Measurements from ENCODE around the gene HDGFL2. TPM values are rescaled to one million over a fixed set of nuclear protein-coding genes. Genes with fewer than 3 reads are reported as not detected.

The HDGFL2 gene
- total RNA-seq, 2 donors from 2014 or later, result 49.2 to 64.7 TPM

DNA sequence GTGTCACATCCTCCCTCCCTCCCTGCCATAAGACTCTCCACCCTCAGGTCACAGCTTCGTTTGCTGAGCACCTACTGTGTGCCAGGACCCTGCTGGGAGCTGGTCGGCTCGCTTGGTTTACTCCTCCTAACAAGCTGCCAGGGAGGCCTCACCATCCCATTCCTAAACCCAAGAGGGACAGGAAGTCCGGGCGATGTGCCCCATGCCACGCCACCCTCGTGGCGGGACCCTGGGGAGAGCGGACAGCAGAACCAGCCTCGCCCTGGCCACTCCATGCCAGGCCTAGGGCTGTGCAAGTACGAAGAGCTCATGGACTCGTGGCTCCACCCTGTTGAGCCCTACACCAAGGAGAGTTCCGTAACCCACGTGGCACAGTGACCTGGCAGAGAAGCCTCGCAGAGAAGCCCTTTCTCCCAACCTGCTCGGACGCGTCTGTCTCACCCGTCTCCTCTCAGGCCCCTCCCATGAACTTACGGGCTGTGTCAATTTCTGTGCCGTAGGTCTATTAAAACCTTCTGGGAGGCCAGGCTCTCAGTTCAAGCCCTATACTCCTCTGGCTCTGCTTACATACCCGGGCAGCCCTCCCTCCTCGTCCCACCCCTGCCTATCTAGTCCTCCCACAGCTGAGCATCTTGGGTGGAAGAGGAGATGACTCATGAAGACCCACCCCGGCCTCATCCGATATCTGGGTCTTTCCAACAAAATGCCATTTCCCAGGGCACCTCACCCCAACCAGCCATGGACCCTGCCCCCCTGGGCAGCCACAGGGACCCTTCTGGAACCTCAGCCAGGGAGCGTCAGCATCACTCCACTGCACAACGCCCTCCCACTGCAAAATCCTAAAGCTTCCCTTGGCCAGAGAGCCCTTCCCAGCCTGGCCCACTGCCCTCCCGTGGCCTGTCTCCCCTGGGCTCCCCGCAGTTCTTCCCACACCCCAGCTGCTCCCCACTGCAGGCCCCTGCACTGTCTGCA, 17.1 kb upstream of the HDGFL2 start:
- peak overlapping the region in 1 of 2 donors; percentile 91 for H3K27ac Mint-ChIP-seq
- H3K9me3 Mint-ChIP-seq, result no peaks in the 10 kb centered on the region
- no peaks in the 10 kb centered on the region for H3K36me3 Mint-ChIP-seq
- DNase-seq (ENCODE audit: low spot score in 2 of 2), result no peak
- ATAC-seq, result no peak

DNA sequence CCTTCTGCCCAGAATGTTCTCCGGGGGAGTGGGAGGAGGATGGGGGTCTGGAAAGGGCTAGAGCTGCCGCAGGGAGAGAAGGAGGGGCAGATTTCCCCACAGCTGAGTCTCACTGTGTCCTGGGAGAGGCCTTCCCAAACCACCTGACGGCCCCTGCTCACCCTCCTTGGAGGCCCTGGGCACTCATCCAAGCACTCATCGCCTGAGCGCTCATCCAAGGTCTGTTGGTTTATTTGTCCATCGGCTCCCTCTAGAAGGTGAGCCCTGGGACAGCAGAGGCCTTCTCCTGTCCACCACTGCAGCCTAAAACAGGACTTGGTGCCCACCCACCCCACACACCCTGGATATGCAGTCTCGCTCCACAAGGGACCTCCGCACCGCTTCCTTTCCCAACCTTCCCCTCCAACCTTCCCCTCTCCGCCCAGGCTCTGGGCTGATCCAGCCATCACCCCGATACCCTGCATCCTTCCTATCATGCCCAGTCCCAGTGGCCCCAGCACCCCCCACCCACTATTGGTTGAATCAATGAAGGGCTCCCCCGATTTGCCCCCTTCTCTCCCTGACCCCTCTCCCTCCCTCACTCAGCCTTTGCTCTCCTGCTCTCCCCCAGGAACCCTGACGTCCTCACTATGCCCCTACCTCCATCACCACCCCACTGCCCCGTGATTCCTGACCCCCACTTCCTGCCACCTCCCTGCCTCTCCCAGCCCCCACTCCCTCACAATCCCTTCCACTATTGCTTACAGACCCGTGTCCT, 16.2 kb upstream of the HDGFL2 start:
- Mint-ChIP-seq H3K27ac (peak overlapping the region; percentile 91 to 96), H3K36me3 (no peaks in the 10 kb centered on the region), H3K9me3 (no peaks in the 10 kb centered on the region)
- DNase-seq (ENCODE audit: low spot score in 2 of 2), result no peak
- no peak for ATAC-seq

GRCh38 chr19:4456476-4456842, 15.6 kb upstream of the HDGFL2 start:
- ATAC-seq, result no peak
- H3K9me3 Mint-ChIP-seq, result no peaks in the 10 kb centered on the region
- peak overlapping the region; percentile 91 to 96 for H3K27ac Mint-ChIP-seq
- no peaks in the 10 kb centered on the region for H3K36me3 Mint-ChIP-seq
- no peak for DNase-seq (ENCODE audit: low spot score in 2 of 2)

GRCh38 chr19:4456843-4457653, 15.0 kb upstream of the HDGFL2 start:
- DNase-seq (ENCODE audit: low spot score in 2 of 2) (peak in 1 of 2 donors; percentile 47), ATAC-seq (peak; percentile 16 to 33)
- Mint-ChIP-seq H3K27ac (peak overlapping the region; percentile 91 to 96), H3K36me3 (no peaks in the 10 kb centered on the region), H3K9me3 (no peaks in the 10 kb centered on the region)

- ATAC-seq, result peak; percentile 95 to 100
- H3K36me3 Mint-ChIP-seq, result no peaks in the 10 kb centered on the region
- H3K27ac Mint-ChIP-seq, result peak within 1 kb of the TSS; percentile 91 to 96
- H3K9me3 Mint-ChIP-seq, result no peaks in the 10 kb centered on the region
- DNase-seq (ENCODE audit: low spot score in 2 of 2), result peak; percentile 98 to 99
Measured at GRCh38 chr19:4457654-4458395, 14.3 kb upstream of the HDGFL2 start, which contains the start of gene UBXN6. TSS of gene UBXN6 (minus strand) at chr19:4457794. CDS start at chr19:4457697, 97 bp downstream.

GRCh38 chr19:4464815-4465581, 7.1 kb upstream of the HDGFL2 start:
- H3K36me3 Mint-ChIP-seq, result no peaks in the 10 kb centered on the region
- no peaks in the 10 kb centered on the region for H3K9me3 Mint-ChIP-seq
- ATAC-seq (no peak), DNase-seq (ENCODE audit: low spot score in 2 of 2) (no peak)
- H3K27ac Mint-ChIP-seq, result no peak overlapping the region

DNA sequence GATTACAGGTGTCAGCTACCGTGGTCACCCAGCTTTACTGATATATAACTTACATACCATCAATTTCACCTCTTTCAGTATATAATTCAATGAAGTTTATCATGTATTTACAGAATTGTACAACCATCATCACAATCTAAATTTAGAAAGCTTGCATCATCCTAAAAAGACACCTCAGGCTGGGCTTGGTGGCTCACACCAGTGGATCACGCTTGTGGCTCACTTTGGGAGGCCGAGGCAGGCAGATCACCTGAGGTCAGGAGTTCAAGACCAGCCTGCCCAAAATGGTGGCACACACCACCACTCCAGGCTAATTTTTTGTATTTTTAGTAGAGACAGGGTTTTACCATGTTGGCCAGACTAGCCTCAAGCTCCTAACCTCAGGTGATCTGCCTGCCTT, 4.3 kb upstream of the HDGFL2 start:
- no peak for DNase-seq (ENCODE audit: low spot score in 2 of 2)
- no peak for ATAC-seq
- Mint-ChIP-seq H3K36me3 (no peaks in the 10 kb centered on the region), H3K9me3 (no peaks in the 10 kb centered on the region), H3K27ac (no peak overlapping the region)

DNA sequence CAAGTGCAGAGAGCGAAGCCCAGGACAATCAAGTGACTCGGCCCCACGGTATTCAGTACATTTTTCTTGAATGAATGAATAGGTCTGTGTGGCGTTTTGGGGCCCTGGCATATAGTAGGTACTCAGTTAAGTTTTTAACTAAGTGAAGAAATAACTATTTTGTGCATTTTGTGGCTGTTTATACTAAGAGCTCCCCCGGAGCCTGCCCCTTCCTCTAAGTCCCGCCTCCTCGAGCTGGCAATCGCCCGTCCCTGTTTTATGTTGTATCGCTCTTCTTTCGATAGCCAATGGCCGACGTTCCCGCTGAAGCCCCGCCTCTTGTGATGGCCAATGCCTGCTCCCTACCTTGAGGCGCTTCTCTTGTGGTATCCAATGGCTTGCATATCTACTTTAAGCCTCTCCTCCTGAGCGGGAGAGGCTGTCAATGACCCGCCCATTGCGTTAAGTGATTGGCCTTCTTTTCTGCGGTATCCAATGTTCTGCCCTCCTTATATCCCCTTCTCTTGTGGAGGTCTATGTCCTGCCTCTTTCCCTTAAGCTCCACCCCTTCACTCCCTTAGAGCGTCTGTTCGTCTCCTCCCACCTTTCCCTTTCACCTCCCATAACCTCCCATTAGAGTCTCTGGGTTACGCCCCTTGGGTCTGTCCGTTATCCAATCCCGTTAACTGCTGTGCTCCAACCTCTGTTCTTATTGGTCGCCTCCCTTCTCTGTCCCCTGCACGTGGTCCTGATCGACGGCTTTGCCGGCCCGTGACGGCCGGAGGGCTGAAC, 509 bp upstream of the HDGFL2 start:
- Mint-ChIP-seq H3K36me3 (no peaks in the 10 kb centered on the region), H3K9me3 (no peaks in the 10 kb centered on the region), H3K27ac (no peak overlapping the region)
- peak; percentile 95 to 99 for DNase-seq (ENCODE audit: low spot score in 2 of 2)
- ATAC-seq, result peak; percentile 91

GRCh38 chr19:4473011-4473762, 1.1 kb downstream of the HDGFL2 start:
- Mint-ChIP-seq H3K27ac (peak overlapping the region; percentile 81 to 90), H3K9me3 (no peaks in the 10 kb centered on the region), H3K36me3 (no peaks in the 10 kb centered on the region)
- DNase-seq (ENCODE audit: low spot score in 2 of 2) (no peak), ATAC-seq (no peak)

GRCh38 chr19:4473763-4474513, 1.8 kb downstream of the HDGFL2 start:
- no peak for ATAC-seq
- no peak for DNase-seq (ENCODE audit: low spot score in 2 of 2)
- H3K36me3 Mint-ChIP-seq, result no peaks in the 10 kb centered on the region
- H3K27ac Mint-ChIP-seq, result peak overlapping the region; percentile 60 to 90
- H3K9me3 Mint-ChIP-seq, result no peaks in the 10 kb centered on the region

DNA sequence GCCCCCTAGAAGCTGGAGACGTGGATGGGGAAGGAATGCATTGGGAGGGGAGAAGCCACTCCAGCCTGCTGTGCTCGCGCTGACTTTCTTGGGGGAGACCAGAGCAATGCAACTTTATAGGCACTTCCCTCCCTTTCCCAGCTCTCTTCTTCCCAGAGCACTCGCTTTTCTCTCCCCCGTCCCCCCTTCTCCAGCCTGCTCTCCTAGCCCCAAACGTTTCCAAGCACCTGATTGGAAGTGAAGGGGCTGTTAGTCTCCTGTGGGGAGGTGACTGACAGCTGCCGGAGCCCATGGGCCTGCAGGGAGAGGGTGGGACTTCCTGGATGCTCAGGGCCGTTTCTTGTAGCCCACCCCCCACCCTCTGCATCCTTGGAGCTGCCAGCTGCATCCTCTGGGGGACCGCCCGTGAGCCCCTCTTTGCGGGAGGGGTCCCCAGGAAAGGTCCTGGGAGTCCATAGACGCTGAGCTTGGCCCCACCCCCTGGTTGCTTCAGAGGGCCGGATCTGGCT, 2.5 kb downstream of the HDGFL2 start:
- DNase-seq (ENCODE audit: low spot score in 2 of 2) (peak in 1 of 2 donors; percentile 48), ATAC-seq (no peak)
- H3K27ac Mint-ChIP-seq, result peak overlapping the region; percentile 60 to 90
- no peaks in the 10 kb centered on the region for H3K36me3 Mint-ChIP-seq
- no peaks in the 10 kb centered on the region for H3K9me3 Mint-ChIP-seq

GRCh38 chr19:4477034-4477801, 5.1 kb downstream of the HDGFL2 start:
- Mint-ChIP-seq H3K9me3 (no peaks in the 10 kb centered on the region), H3K27ac (peak overlapping the region in 1 of 2 donors; percentile 85), H3K36me3 (no peaks in the 10 kb centered on the region)
- DNase-seq (ENCODE audit: low spot score in 2 of 2), result no peak
- no peak for ATAC-seq

Data from activated naive CD4-positive, alpha-beta T cell treated with anti-CD3 and anti-CD28 coated beads, Interleukin-2, amount 50 U/mL, for 72 hours (primary cell).